ENCODE measurements around the gene ZNF385D.

Gene ZNF385D

GRCh38 chr3:21377071-21377769 is 373.8 kb downstream of the ZNF385D start:
- no peak for TF ChIP-seq ZNF274 (IDR thresholded peaks at IDR 0.05; ENCODE audit: low read depth, low read length)
- no peak overlapping the region for H3K4me3 ChIP-seq (ENCODE audit: low read length)

DNA sequence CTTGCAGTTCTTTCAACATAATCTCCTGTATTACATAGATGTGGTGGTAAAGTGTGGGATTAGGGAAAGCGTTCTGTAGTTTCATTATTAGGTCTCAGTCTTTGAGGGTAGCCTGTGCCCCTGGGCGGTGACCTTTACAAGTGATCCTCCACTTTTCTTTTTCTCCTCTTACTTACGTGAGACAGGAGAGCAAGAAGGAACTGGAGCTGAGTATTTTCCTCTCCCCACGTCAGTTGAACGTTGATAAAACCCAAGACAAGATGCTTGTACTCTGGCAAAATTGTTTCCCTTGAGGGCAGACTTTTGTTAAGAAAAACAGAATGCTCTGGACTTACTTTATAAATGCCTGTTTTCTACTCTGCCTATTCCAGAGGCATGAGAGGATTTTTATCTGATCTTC is 378.7 kb downstream of the ZNF385D start:
- no peak overlapping the region for H3K4me3 ChIP-seq (ENCODE audit: low read length)
- no peak for TF ChIP-seq ZNF274 (IDR thresholded peaks at IDR 0.05; ENCODE audit: low read depth, low read length)
